Peyer's patch (tissue), 4 donors: ENCODE results near the gene DPCD.

ENCODE experiments used
- POLR2A ChIP-seq, 2 donors: fragments of 450-650 bp; IDR thresholded peaks; one replicate each; pipeline ENCODE4 v1.5.1; 2017; ENCODE audit warnings: antibody characterized with exemption in 2 of 2, mild to moderate bottlenecking in 2 of 2, moderate library complexity in 2 of 2
- TF ChIP-seq, protein P1 (sequence below), 6 experiments: fragments of 450-650 bp in 4 of 6; fragments of 200-600 bp in 2 of 6; sonication (generic) in 1 of 6; IDR thresholded peaks; one replicate each; pipeline ENCODE4 v1.5.1; 2017 to 2019; ENCODE audit warnings: antibody characterized with exemption in 6 of 6, mild to moderate bottlenecking in 3 of 6, moderate library complexity in 1 of 6

DNA sequence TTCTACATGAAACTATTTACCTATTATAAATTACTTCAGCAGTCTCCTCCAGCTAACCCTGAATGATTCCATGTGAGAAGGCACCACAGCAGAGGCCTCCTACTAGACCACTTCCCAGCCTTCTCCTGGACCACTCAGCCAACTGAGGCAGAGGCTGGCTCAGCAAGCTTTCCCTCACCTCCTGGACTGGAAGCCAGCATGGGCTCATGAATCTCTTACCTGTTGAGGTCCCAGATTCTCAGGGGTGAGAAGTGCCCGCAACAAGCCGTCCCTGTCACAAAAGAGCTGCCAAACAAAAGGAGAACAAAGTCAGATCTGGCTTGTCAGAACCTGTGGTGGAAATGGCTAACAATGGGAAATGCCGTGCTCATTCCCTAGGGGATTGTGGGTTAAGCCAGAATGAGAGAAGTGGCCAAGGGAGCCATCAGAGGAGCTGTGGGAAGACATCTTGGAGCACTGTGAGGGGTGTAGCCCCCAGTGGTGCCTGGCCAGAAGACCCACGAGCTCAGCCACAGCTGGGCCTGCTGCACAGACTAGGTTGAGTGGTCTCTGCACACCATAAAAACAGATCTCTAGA is 36.5 kb downstream of the DPCD start:
- no peak for TF ChIP-seq POLR2A (IDR thresholded peaks at IDR 0.05)
- TF ChIP-seq, protein P1, sequence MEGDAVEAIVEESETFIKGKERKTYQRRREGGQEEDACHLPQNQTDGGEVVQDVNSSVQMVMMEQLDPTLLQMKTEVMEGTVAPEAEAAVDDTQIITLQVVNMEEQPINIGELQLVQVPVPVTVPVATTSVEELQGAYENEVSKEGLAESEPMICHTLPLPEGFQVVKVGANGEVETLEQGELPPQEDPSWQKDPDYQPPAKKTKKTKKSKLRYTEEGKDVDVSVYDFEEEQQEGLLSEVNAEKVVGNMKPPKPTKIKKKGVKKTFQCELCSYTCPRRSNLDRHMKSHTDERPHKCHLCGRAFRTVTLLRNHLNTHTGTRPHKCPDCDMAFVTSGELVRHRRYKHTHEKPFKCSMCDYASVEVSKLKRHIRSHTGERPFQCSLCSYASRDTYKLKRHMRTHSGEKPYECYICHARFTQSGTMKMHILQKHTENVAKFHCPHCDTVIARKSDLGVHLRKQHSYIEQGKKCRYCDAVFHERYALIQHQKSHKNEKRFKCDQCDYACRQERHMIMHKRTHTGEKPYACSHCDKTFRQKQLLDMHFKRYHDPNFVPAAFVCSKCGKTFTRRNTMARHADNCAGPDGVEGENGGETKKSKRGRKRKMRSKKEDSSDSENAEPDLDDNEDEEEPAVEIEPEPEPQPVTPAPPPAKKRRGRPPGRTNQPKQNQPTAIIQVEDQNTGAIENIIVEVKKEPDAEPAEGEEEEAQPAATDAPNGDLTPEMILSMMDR (IDR thresholded peaks at IDR 0.05), result no peak
